GM12891 (cell line): ENCODE measurements around the gene HTRA3.

Experiments
- POLR2A ChIP-seq: IDR thresholded peaks from 2 replicates; pipeline ENCODE4 v1.6.1; 2011; ENCODE audit warnings: low read depth, low read length, control low read depth
- POLR2AphosphoS5 ChIP-seq: IDR thresholded peaks from 2 replicates; pipeline ENCODE4 v1.6.1; 2011; ENCODE audit warnings: low read depth, low read length, control low read depth

- TF ChIP-seq POLR2A: no peak
- no peak for TF ChIP-seq POLR2AphosphoS5
Measured at GRCh38 chr4:8221476-8221875, 48.1 kb upstream of the HTRA3 start.
